Skeletal muscle tissue (tissue), 4 donors: ENCODE results near the gene PAFAH2. TPM values are rescaled to one million over a fixed set of nuclear protein-coding genes. Genes with fewer than 3 reads are reported as not detected.
A peak's percentile ranks its signal among the peaks of the same experiment; 100 is the strongest.
"Not testable (repeated sequence)": the region's sequence is repeated elsewhere in the genome, so short reads cannot be mapped to it uniquely, and the experiment has no call there.

Experiments
- H3K27ac ChIP-seq: one replicate; pipeline ENCODE4 v1.7.0; 2013; ENCODE audit warnings: mild to moderate bottlenecking, low read depth, low read length, inconsistent platforms
- H3K27me3 ChIP-seq, 3 donors: one replicate each; pipeline ENCODE4 v1.7.0; 2013; ENCODE audit warnings: low read length in 3 of 3; ENCODE audit not compliant: control insufficient read depth in 3 of 3, insufficient read depth in 3 of 3
- H3K36me3 ChIP-seq, 3 donors: one replicate each; pipeline ENCODE4 v1.7.0; 2013; ENCODE audit warnings: low read length in 3 of 3; ENCODE audit not compliant: control insufficient read depth in 3 of 3, insufficient read depth in 3 of 3
- H3K4me1 ChIP-seq, 3 donors: one replicate each; pipeline ENCODE4 v1.7.0; 2013; ENCODE audit warnings: low read length in 3 of 3, mild to moderate bottlenecking in 3 of 3; ENCODE audit not compliant: control insufficient read depth in 3 of 3, insufficient read depth in 3 of 3
- H3K4me3 ChIP-seq, 3 donors: one replicate each; pipeline ENCODE4 v1.7.0; 2013; ENCODE audit warnings: low read length in 3 of 3
- H3K9ac ChIP-seq, 3 donors: one replicate each; pipeline ENCODE4 v1.7.0; 2013; ENCODE audit warnings: low read length in 3 of 3, mild to moderate bottlenecking in 3 of 3, moderate library complexity in 2 of 3, low read depth in 1 of 3
- H3K9me3 ChIP-seq, 3 donors: one replicate each; pipeline ENCODE4 v1.7.0; 2013; ENCODE audit warnings: low read length in 3 of 3; ENCODE audit not compliant: control insufficient read depth in 3 of 3
- total RNA-seq: library from RNA; depleted of rRNA; stranded (reverse); fragments of >200 nt; gene quantifications from one replicate; pipeline ENCODE4 v1.2.3, GENCODE V29; 2014
- donor health status: Osteomylitis.

Gene PAFAH2
- total RNA-seq, 1 donor from 2014 or later: 33.9 TPM

DNA sequence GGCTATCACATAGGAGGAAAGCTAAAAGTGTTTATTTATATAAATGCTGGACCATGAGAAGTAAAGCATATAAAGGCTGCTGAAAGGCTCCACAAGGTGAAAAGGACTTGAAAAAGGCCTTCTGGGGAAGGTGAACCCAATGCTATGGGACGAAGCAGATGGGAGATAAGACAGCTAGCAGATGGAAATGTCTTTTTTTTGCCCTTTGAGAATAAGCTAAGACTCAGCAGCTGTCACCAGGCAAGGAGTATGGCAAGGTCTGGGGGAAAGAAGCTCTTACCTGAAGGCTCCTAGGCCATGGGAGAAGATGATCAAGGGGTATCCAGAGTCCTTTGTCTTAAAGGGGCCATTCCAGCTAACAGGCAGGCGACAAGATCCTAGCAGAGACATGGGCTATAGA lies 9.9 kb downstream of the PAFAH2 start:
- Histone ChIP-seq H3K27me3 (no peaks in the 10 kb centered on the region), H3K4me1 (peaks cover 36 to 47% (median 36%) of the 10 kb centered on the region in 3 donors), H3K9ac (peak overlapping the region in 1 of 3 donors; percentile 3), H3K36me3 (peaks cover 8 to 22% (median 15%) of the 10 kb centered on the region in 3 donors), H3K27ac (no peak overlapping the region), H3K4me3 (no peak overlapping the region), H3K9me3 (no peaks in the 10 kb centered on the region)

DNA sequence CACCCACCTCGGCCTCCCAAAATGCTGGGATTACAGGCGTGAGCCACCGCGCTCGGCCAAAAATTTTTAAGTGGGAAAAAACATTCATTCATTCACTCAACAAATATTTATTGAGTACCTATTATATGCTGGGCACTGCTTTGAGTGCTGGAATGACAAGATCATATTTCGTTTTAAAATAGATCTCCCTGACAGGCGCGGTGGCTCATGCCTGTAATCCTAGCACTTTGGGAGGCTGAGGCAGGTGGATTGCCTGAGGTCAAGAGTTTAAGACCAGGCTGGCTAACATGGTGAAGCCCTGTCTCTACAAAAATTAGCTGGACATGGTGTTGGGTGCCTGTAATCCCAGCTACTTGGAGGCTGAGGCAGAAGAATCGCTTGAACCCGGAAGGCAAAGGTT lies 11.1 kb downstream of the PAFAH2 start:
- H3K27me3 ChIP-seq, H3K27ac ChIP-seq, H3K9me3 ChIP-seq, H3K4me3 ChIP-seq, H3K9ac ChIP-seq: not testable (repeated sequence)
- Histone ChIP-seq H3K4me1 (peaks cover 24 to 36% (median 28%) of the 10 kb centered on the region in 3 donors), H3K36me3 (peaks cover 17 to 34% (median 26%) of the 10 kb centered on the region in 3 donors)

- Histone ChIP-seq H3K4me3 (no peak overlapping the region), H3K36me3 (peaks cover 20 to 38% (median 33%) of the 10 kb centered on the region in 3 donors), H3K4me1 (peaks cover 24 to 32% (median 27%) of the 10 kb centered on the region in 3 donors), H3K9ac (no peak overlapping the region), H3K27me3 (no peaks in the 10 kb centered on the region), H3K9me3 (no peaks in the 10 kb centered on the region), H3K27ac (no peak overlapping the region)
These were observed 12.2 kb downstream of the PAFAH2 start for GRCh38 chr1:25985670-25986069.

DNA sequence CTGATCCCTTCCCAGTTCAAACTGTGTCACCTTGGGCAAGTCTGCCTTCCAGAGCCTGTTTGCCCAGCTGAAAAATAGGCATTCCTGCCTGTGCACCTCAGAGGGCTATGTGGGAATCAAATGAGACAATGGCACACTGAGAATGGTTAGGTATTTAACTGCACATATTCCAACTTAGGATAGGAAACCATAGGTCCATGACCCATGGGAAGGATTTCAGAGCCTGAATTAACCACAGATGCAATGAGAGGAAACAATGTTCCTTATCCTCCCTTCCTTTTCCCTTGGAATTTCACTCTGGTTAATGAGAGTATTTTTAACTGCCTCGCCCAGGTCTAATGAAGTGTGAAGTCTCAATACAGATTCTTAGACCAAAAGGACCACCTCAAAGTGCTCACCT lies 12.7 kb downstream of the PAFAH2 start:
- Histone ChIP-seq H3K9me3 (no peaks in the 10 kb centered on the region), H3K36me3 (peaks cover 20 to 38% (median 34%) of the 10 kb centered on the region in 3 donors), H3K4me1 (peaks cover 23 to 27% (median 24%) of the 10 kb centered on the region in 3 donors)

GRCh38 chr1:25979210-25979609 lies 18.7 kb downstream of the PAFAH2 start:
- H3K27ac ChIP-seq: no peak overlapping the region
- no peaks in the 10 kb centered on the region for H3K9me3 ChIP-seq
- peaks cover 42 to 59% (median 51%) of the 10 kb centered on the region in 3 donors for H3K36me3 ChIP-seq

More for the DNA sequence above, 12.7 kb downstream of the PAFAH2 start:
- Histone ChIP-seq H3K4me3 (no peak overlapping the region), H3K27ac (no peak overlapping the region), H3K27me3 (no peaks in the 10 kb centered on the region), H3K9ac (no peak overlapping the region)

DNA sequence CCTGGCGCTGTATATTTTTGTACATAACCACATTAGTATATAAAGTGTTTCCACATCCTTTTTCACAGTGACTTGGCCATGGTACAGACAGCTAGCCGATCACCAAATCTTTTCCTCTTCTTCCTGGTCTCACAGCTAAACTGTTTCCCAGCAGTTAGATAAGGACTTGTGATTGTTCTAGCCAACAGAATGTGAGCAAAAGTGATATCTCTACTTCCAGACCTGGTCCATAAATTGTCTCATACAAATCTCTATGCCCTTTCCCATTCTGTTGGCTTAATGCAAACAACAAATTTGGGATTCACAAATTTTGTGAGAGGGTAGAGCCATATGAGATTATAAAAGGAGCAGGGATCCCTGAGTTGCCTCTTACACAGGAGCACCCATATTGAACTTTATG lies 19.5 kb downstream of the PAFAH2 start:
- Histone ChIP-seq H3K4me3 (no peak overlapping the region), H3K9me3 (no peaks in the 10 kb centered on the region), H3K36me3 (peaks cover 48 to 67% (median 51%) of the 10 kb centered on the region in 3 donors), H3K27ac (no peak overlapping the region), H3K27me3 (no peaks in the 10 kb centered on the region), H3K4me1 (no peaks in the 10 kb centered on the region), H3K9ac (no peak overlapping the region)

More at GRCh38 chr1:25979210-25979609, 18.7 kb downstream of the PAFAH2 start:
- H3K4me3 ChIP-seq: no peak overlapping the region
- no peaks in the 10 kb centered on the region for H3K4me1 ChIP-seq
- H3K27me3 ChIP-seq: no peaks in the 10 kb centered on the region
- no peak overlapping the region for H3K9ac ChIP-seq

DNA sequence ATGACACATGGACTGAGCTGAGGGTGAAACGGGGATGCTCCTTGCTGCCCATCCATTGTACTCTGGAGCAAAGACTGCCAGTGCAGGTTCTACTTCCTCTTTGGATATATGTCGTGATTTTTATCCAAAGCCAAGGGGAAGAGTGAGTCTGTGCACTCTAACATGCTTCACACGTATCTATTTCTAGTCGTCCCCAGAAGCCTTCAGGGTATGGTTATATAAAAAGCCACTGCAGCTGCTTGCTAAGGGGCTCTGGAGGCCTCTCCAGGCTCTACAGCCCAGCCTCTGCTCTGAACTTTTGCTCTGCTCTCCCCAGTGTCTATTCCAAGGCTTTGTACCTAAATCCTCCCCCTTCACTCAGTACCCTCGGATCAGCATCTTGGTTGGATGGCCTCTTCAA lies 20.1 kb downstream of the PAFAH2 start:
- Histone ChIP-seq H3K36me3 (peaks cover 46 to 70% (median 54%) of the 10 kb centered on the region in 3 donors), H3K4me3 (no peak overlapping the region), H3K27ac (no peak overlapping the region), H3K9me3 (no peaks in the 10 kb centered on the region), H3K9ac (no peak overlapping the region), H3K27me3 (no peaks in the 10 kb centered on the region), H3K4me1 (no peaks in the 10 kb centered on the region)

- Histone ChIP-seq H3K9ac (no peak overlapping the region), H3K27me3 (no peaks in the 10 kb centered on the region), H3K4me3 (no peak overlapping the region), H3K9me3 (no peaks in the 10 kb centered on the region), H3K4me1 (no peaks in the 10 kb centered on the region), H3K27ac (no peak overlapping the region), H3K36me3 (peaks cover 47 to 67% (median 60%) of the 10 kb centered on the region in 3 donors)
These were observed 24.1 kb downstream of the PAFAH2 start for GRCh38 chr1:25973610-25974321.

DNA sequence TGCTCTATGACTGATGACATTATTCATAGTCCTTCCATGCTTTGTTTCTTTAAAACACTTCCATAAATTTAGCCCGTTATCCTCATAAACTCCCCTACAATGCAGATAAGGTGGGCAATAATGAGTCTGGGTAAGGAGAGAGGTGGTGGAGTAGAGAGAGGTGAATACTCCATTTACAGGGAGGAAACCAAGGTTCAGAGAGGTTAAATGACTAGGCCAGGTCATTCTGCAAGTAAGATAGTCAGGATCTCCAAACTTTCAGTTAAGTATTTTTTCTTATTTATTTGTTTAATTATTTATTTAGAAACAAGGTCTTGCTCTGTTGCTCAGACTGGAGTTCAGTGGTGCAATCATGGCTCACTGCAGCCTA lies 26.1 kb downstream of the PAFAH2 start:
- no peak overlapping the region for H3K9ac ChIP-seq
- no peak overlapping the region for H3K4me3 ChIP-seq
- H3K27ac ChIP-seq: no peak overlapping the region
- peaks cover 50 to 70% (median 64%) of the 10 kb centered on the region in 3 donors for H3K36me3 ChIP-seq
- no peaks in the 10 kb centered on the region for H3K9me3 ChIP-seq
- no peaks in the 10 kb centered on the region for H3K27me3 ChIP-seq
- no peaks in the 10 kb centered on the region for H3K4me1 ChIP-seq

GRCh38 chr1:25971066-25971810 lies 26.6 kb downstream of the PAFAH2 start:
- Histone ChIP-seq H3K4me3 (no peak overlapping the region), H3K27me3 (no peaks in the 10 kb centered on the region), H3K27ac (no peak overlapping the region), H3K4me1 (no peaks in the 10 kb centered on the region), H3K9me3 (no peaks in the 10 kb centered on the region), H3K9ac (no peak overlapping the region), H3K36me3 (peaks cover 48 to 66% (median 63%) of the 10 kb centered on the region in 3 donors)
